ENCODE results near the gene ANKMY1.

- TF ChIP-seq POLR2A (IDR thresholded peaks at IDR 0.05), result no peak
- TF ChIP-seq, protein P1, sequence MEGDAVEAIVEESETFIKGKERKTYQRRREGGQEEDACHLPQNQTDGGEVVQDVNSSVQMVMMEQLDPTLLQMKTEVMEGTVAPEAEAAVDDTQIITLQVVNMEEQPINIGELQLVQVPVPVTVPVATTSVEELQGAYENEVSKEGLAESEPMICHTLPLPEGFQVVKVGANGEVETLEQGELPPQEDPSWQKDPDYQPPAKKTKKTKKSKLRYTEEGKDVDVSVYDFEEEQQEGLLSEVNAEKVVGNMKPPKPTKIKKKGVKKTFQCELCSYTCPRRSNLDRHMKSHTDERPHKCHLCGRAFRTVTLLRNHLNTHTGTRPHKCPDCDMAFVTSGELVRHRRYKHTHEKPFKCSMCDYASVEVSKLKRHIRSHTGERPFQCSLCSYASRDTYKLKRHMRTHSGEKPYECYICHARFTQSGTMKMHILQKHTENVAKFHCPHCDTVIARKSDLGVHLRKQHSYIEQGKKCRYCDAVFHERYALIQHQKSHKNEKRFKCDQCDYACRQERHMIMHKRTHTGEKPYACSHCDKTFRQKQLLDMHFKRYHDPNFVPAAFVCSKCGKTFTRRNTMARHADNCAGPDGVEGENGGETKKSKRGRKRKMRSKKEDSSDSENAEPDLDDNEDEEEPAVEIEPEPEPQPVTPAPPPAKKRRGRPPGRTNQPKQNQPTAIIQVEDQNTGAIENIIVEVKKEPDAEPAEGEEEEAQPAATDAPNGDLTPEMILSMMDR (IDR thresholded peaks at IDR 0.05 in 8 of 11, conservative IDR thresholded peaks at IDR 0.05 in 3 of 11), result peak in 2 of 11 experiments; percentile 4 to 14
These were observed 118.1 kb downstream of the ANKMY1 start for GRCh38 chr2:240439698-240440151.

All from spleen (tissue), 7 donors.